Activated effector memory CD4-positive, alpha-beta T cell treated with anti-CD3 and anti-CD28 coated beads, Interleukin-2, amount 50 U/mL, for 16 hours (primary cell): Measurements from ENCODE around the gene NKX2-4.
"Not testable (repeated sequence)": the region's sequence is repeated elsewhere in the genome, so short reads cannot be mapped to it uniquely, and the experiment has no call there.

ENCODE experiments used
- DNase-seq: peaks from one replicate; pipeline ENCODE4 v3.0.0-alpha.2; 2020

The NKX2-4 gene

DNA sequence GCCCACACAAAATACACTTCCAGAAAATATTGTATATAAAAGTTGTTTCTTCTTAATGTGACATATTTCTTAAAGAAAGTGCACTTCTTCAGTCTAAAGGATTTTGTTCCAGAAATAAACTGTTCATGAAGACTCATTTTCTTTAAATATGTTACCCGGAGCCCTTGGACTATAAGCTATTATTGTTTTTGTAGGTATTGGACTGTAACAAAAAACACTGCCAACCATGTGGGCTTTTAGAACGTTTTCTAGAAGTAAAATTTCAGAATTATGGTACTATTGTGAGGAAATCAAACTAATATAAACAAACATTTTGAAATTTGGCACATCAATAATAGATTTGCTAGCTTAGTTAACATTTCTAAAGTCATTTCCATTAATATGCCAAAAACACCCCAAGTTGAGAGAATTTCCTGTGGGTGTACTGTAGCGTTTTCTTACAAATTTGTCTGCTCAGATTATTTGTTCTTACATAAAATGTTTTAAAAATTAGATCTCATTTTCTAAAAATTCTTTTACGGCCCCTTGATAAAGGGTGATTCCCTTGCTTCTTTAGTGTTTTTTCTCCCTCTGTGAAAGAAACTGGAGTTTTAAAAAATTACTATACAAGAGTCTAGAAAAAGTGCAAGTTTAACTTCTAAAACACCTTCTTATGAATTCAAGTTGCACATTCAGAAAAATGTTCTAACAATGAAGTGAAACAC lies 3.4 kb downstream of the NKX2-4 start:
- no peak for DNase-seq

DNA sequence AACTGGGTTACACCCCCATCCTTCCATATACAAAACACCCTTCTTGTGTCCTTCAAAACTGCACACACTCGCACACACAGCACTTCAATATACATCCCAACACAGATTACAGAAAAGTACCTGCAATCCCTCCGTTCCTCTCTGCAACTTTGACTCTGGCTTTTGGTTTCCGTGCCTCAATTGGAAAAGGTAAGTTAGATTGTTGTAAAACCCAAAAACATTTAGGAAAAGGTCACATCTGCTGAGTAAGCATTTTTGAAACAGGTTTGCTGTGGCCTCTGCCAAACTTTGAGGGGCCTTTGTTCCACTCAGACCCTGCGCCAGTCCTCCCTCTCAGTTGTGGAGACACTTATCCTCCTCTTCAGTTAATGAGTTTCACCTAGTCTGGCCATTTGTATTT lies 4.2 kb downstream of the NKX2-4 start:
- DNase-seq = no peak

DNA sequence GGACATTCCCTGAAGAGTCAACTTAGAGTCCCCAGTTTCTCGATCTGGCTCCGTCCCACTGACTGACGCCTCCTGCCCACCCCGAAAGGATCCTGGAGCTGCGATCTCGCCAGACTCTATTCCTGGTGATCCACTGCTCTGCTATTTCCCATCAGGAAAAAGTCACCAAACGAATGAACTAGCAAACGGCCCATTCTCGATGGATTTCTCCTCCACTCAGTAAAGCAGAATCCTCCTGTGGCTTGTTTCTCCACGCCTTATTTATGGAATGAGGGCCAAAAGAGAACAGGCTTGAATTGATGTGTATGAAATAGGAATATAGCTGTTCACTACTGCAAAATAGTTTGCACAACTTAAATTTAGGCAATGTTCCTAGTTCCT lies 5.4 kb downstream of the NKX2-4 start:
- DNase-seq = no peak

DNA sequence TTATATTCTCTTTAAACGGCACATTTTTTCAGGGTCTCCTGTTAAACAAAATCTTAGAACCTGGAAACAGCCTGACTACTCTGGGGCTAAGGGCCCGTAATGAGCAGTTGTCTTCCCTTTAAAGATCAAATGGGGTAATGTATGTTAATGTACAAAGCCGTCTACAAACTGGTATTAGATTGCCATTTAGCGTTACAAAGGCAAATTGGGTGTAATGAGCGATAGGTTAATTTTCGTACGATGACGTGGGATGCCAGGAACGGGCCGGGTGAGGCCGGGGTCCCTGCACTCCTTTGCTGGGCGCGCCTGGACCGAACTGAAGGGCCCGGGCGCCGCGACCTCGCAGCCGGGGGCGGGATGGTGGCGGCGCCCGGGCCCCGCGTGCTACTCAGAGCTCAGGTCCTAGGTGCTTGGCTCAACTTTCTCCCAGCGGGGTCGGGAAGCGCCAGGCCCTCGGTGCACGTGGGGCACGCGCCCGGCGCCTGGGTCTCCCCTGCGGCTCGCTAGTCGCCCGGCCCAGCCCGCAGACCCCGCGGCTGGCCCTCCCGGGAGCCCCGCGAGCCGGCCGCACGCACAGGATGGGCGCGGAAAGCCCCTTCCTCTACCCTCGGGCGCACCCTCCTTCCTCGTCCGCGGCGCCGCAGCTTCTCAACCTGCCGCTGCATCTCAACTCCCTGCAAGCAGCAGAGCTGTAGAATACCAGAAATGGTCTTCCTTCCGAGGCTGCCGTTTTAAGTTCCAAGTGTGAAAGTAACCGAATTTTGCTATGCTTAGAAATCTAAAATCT lies 5.9 kb downstream of the NKX2-4 start:
- no peak for DNase-seq

DNA sequence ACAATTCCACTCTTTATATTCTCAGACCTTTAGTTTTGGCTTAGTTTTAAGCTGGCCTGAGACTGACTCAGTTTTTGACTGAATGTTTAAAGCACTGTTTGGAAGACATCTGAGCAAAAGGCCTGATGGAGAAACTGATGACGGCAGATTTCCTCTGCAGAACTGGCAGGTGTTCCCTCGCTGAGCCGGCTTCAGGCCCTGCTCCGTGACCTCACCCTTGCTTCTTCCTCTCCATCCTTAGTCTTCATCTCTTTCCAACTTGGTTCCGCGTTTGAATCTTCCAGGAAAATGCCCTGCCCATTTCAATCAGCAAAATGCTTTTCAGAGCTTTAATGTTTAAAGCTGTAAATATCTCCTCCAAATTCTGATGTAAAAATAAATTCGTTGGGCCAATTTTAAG lies 6.6 kb downstream of the NKX2-4 start:
- no peak for DNase-seq

DNA sequence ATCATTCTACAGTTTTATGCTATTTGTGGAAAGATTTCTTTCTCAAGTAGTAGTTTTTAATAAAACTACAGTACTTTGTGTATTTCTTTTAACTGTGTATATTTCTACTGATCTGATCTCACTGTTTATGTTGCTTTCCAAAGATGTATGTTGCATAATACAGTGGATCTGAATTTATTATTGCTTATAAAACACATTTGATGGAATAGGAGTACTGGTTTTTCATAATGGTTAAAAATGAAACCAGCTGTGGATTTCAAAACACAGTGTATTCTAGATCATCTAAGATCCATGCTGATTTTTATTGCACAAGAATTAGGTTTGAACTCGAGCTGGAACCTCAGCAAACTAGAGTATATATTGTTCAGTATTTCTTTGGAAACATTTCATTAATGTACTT lies 8.0 kb downstream of the NKX2-4 start:
- no peak for DNase-seq

DNA sequence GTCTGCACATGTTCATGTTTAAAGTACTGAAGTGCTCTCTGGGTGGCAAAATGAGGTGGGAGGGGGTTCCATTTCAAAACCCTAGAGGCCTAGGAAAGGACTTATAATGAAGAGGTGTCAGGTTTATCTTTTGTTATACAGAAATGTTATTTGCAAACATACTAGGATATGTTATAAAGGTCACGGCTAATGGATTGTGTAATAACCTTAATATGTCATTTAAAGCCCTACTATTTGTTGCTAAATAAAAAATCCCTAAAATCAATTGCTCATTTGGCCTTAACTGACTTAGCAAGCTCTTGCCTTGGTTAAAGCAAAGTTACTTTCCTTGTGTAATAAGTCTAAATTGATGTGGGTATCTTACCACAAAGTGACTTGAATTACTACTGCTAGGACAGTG lies 8.8 kb downstream of the NKX2-4 start:
- DNase-seq = no peak

DNA sequence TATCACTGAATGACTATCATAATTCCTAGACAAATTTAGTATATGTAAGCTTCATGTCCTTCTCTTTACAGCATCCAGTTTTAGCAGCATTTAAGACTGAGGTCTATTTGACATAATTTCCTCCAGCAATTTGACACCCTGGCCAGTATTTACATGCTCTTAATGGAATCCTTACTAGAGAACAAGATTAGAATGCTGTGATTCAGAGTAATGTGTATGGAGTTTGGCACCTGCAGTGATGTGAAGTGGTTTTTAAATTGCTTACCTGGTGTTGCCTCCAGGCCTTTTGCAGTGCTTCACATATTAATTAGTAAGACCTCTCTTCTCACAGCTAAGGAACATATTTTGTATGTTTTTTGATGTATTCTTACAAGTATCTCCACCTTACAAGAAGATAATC lies 9.8 kb downstream of the NKX2-4 start:
- no peak for DNase-seq

DNA sequence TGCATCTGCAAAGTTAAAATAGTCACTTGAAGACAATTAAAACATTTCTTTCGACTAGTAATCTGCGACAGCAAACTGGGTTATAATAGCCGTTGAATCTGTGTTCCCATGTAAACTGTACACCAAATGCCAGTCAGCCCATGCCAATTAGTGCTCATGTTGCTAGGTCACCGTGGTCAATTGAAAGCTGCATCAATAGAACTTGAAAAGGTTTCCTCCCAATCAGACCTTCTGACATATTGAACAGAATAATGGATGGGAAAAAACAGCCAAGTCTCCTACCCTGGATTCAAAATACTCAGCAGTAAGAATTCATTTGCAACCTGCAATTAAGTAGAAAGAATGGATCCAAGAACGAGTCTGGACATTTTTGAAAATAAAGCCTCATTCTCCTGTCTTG lies 11.2 kb downstream of the NKX2-4 start:
- DNase-seq = no peak

DNA sequence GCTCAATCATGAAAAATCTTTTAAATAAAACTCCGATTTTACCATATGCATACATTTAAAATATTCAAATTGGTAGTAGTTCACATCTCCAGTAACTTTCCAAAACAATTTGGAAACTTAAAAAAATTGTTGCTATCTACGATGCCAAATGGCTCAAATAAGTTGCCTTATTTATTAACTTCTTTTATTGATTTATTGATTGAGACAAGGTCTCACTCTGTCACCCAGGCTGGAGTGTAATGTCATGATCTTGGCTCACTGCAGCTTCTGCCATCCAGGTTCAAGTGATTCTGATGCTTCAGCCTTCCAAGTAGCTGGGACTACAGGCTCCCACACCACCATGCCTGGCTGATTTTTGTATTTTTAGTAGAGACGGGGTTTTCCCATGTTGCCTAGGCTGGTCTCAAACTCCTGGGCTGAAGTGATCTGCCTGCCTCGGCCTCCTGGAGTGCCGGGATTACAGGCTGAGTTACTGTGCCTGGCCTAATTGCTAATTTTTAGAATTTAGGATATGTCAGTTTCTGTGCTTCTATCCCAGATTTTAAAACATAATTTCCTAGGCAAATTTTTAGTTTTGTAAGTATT lies 12.9 kb downstream of the NKX2-4 start:
- no peak for DNase-seq

DNA sequence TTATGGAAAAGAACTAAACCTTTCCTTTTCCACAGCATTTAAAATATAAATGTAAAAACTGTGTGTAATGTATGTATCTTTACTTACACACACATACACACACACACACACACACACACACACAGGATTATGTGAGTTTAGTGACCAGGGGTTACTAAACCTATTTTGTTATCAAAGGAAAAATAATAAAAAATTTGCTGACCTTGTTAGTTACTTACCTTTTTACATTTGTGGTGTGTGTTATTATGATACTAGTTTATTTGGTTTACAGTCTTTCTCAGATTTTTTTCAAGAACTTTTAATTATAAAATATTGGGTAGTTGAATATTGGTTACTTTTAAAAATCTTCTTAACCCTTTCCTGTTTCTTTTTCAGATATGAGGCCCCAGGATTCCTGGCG lies 15.7 kb downstream of the NKX2-4 start:
- no peak for DNase-seq

DNA sequence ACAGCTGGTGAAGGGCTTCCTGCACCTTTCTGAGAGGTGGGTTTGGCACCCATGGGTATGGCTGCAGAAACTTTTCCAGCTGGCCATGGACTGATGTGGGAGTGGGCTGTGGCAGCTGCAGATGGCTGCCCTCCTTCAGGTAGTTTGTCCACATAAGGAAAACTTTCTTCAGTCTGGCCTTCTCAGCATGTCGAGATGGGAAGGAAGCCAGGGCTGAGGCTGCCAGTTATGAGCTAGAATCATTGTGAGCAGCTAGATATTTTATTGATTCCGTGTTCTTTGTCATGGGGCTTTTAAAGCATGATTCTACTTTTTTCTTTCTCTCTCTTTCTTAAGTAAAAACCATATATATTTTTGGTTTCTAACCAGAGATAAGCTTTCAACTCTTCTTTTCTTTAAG lies 16.6 kb downstream of the NKX2-4 start:
- DNase-seq = no peak

DNA sequence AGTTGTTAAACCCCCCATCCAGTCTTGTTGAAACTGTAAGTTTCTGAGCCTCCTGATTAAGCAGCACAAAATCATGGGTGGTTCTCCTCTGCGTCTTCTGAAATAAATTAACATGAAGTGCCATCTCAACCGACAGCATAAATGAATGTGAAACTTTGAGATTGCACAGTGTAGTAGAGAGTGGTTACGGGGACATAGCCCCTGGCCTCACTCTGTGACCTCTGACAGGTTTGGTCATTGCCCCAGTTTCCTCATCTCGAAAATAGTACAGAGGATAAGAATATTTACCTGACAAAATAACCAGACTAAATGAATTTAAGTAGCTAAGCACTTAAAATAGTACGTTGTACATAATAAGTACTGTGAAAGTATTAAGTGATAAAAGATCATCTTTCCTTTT lies 19.1 kb downstream of the NKX2-4 start:
- DNase-seq = no peak

DNA sequence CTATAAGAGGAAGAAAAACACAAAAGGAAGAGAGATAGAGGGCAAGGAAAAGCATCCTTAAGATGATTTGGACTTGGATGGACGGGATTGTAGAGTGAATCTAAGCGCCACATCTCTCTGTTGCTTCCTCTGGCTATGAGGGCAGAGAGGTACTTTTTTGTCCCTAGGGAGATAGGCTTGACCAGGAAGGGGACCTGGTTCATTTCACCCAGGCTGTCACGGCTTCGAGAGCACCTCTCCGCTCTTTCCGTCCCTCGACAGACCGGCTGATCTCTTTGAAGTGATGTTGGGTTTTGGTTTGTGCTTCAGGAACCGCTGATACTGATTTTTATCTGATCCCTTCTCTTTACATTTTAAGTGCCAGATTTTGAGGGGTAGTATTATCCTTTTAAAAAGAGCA lies 19.6 kb downstream of the NKX2-4 start:
- DNase-seq = no peak

DNA sequence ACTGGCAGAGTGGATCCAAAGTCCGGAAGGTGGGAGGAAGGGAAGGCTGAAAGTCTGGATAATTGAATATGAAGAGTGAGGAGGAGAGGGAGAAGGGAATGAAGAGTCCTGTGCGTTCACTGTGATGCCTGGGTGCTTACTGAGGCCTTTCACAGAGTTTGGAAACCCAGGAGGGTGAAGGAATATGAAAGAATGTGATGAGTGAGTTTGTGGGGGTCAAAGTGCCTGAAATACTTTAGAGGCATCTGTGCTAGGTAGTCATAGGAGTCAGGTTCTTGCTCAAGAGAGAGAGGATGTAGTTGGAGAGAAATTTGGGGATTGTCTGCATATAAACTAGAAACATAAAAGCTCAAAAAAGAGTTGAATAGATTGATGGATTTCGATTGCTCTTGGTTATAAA lies 20.7 kb downstream of the NKX2-4 start:
- DNase-seq = no peak

DNA sequence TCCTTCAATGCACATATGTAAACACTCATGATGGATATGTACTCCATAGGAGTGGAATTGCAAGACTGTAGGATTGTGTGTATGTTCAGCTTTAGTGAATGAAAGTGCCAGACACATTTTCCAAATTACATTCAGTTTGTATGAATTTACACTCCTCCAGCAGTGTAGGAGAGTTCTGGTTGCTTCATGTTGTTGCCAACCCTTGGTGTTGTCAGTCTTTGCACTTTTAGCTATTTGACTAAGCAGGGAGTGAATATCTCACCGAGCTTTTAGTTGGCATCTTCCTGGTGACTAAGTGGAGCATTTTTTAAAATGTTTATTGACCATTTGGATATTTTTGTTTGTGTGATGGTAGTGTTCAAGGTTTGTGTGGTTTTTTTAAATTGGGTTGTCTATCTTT lies 23.9 kb downstream of the NKX2-4 start:
- no peak for DNase-seq

DNA sequence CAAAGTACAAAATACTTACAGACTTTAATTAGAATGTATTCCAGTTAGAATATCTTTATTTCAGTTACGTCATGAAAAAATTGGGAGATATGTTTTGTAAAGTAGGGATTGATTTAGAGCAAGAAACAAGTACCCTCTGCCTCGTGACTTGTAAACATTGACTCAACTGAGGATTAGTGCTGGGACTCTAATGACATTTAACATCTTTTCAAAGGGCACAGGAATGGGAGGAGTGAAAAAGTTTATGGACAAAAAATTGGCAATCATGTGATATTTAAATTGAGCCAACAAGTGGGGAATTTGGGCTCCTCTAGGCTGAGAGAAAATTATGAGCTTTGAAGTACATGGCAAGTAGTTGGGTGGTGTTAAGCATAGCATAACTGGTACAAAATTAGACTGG lies 25.3 kb downstream of the NKX2-4 start:
- no peak for DNase-seq

DNA sequence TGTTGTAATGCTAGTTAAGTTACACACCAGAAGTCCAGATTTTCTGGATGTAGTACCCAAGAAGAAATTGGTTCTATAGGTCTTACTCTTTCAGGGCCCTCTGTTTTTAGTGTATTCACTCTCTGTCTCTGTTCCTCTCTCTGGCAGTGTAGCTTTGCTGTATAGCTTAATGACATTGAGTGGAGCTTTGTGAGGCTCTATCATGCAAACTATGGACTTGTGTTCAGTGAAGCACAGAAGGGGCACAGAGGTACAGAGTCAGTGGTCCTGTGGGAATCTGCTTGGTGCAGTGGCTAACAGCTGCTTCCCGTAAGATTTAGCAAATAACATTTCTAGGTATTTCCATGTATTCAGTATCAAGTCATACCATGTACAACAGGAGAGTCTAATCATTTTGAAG lies 26.1 kb downstream of the NKX2-4 start:
- no peak for DNase-seq

DNA sequence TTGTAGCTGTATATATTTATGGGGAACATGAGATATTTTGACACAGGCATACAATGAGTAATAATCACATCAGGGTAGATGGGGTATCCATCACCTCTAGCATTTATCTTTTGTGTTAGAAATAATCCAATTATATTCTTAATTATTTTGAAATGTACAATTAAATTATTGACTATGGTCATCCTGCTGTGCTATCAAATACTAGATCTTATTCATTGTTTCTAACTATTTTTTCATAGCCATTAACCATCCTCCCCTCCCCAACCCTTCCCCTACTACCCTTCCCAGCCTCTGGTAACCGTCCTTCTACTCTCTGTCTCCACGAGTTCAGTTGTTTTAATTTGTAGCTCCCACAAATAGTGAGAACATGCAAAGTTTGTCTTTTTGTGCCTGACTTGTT lies 28.5 kb downstream of the NKX2-4 start:
- no peak for DNase-seq

DNA sequence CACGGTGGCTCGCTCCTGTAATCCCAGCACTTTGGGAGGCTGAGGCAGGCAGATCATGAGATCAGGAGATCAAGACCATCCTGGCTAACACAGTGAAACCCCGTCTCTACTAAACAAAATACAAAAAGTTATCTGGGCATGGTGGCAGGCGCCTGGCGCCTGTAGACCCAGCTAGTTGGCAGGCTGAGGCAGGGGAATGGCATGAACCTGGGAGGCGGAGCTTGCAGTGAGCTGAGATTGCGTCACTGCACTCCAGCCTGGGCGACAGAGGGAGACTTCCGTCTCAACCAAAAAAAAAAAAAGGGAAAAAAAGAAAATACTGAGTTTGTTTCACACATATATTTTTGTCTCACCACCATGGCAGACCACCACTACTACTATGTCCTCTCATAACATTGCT lies 31.1 kb downstream of the NKX2-4 start:
- not testable (repeated sequence) for DNase-seq

DNA sequence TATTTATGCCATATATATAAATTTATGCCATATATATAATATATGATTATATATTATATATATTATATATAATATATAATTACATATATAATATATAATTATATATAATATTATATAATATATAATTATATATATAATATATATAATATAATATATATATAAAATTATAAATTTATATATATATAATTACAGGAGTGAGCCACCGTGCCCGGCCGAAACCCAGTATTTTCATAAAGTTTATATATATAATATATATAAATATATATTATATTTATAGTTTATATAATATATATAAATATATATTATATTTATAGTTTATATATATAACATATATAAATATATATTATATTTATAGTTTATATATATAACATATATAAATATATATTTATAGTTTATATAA lies 31.6 kb downstream of the NKX2-4 start:
- no peak for DNase-seq

DNA sequence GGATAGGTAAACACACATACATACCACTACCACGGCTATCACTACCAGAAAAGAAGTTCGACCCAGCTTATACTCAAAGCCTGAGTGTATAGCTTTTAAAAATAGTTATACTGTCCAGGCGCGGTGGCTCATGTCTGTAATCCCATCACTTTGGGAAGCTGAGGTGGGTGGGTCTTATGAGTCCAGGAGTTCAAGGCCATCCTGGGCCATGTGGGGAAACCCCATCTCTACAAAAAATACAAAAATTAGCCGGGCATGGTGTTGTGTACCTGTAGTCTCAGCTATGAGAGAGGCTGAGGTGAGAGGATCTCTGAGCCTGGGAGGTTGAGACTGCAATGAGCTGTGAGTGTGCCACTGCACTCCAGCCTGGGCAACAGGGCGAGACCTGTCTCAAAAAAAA lies 32.9 kb downstream of the NKX2-4 start:
- DNase-seq = no peak

DNA sequence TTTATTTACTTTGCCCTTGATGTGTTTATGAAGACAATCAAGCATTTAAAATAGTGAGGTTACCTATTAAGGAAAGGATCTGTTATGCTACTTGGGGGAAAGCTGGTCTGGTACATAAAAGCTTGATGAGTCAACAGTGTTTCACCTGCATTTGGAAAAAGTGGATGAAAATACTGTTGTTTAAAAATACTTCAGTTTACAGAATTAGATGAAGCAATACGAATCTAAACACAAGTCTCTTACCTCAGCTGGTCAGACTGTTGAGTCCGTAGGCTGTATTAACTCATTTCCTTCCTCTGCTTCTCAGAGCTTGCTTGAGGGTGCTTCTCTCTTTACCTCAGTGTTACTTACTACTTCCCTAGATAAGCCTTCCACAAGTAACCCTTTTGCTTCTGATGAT lies 36.1 kb downstream of the NKX2-4 start:
- no peak for DNase-seq

DNA sequence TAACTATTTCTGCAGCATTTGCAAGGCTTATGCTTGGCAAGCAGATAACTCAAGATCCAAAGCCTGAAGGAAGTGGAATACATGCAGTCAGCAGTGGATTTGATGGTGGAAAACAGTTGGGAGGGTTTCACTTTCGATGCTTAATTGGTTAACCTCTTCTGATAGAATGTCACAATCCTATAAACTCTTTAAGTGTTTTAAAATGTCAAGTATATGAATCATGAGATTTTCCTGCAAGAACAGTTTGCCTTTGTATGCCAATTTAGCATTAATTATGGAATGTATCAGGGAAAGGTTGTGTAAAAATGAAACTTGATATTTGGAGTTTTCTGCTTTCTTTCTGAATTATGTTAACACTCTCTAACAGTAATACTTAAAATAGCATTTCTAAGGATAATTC lies 36.6 kb downstream of the NKX2-4 start:
- DNase-seq = no peak

DNA sequence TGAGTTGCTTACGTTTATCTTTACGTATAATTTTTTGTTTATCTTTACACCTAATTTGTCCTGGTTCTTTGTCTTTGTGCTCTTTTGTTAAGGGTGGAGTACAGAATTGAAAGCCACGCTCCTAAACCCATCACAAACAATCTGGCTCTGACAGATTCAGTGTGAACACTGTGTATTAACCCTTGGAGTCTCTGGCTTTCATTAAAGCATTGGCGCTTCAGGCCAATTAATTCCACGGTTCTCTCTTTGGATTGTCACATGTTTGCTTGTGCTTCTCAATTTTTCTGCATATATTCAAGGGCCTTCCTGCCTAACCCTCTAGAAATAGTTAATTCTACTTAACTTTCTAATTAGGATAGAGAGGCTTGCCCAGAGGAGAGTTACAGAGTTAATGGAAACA lies 38.6 kb downstream of the NKX2-4 start:
- DNase-seq = no peak
